Measurements from ENCODE around the gene XPO6. TPM values are rescaled to one million over a fixed set of nuclear protein-coding genes. Genes with fewer than 3 reads are reported as not detected.
A peak's percentile ranks its signal among the peaks of the same experiment; 100 is the strongest.

Gene XPO6
- total RNA-seq, 1 experiment from 2014 or later, result 127 TPM

- no peak for DNase-seq (ENCODE audit: low spot score)
Measured at GRCh38 chr16:28208131-28208530, 3.6 kb downstream of the XPO6 start.

- DNase-seq (ENCODE audit: low spot score), result no peak
Measured at GRCh38 chr16:28207399-28207798, 4.4 kb downstream of the XPO6 start.

GRCh38 chr16:28205974-28206373, 5.8 kb downstream of the XPO6 start:
- DNase-seq (ENCODE audit: low spot score), result no peak

- DNase-seq (ENCODE audit: low spot score), result no peak
Measured at GRCh38 chr16:28205117-28205899, 6.5 kb downstream of the XPO6 start.

- DNase-seq (ENCODE audit: low spot score), result no peak
Measured at GRCh38 chr16:28204622-28205021, 7.1 kb downstream of the XPO6 start.

GRCh38 chr16:28204204-28204603, 7.6 kb downstream of the XPO6 start:
- no peak for DNase-seq (ENCODE audit: low spot score)

GRCh38 chr16:28202147-28202746, 9.5 kb downstream of the XPO6 start:
- peak; percentile 35 for DNase-seq (ENCODE audit: low spot score)

- DNase-seq (ENCODE audit: low spot score), result no peak
Measured at GRCh38 chr16:28200661-28201060, 11.1 kb downstream of the XPO6 start.

- DNase-seq (ENCODE audit: low spot score), result peak; percentile 68
Measured at GRCh38 chr16:28196387-28196987, 15.3 kb downstream of the XPO6 start.

- no peak for DNase-seq (ENCODE audit: low spot score)
Measured at GRCh38 chr16:28195859-28196258, 15.9 kb downstream of the XPO6 start.

GRCh38 chr16:28193530-28194423, 18.0 kb downstream of the XPO6 start:
- peak; percentile 92 for DNase-seq (ENCODE audit: low spot score)

- no peak for DNase-seq (ENCODE audit: low spot score)
Measured at GRCh38 chr16:28192806-28193529, 18.8 kb downstream of the XPO6 start.

GRCh38 chr16:28191364-28191960, 20.3 kb downstream of the XPO6 start:
- no peak for DNase-seq (ENCODE audit: low spot score)

GRCh38 chr16:28189245-28189644, 22.5 kb downstream of the XPO6 start:
- peak; percentile 25 for DNase-seq (ENCODE audit: low spot score)

GRCh38 chr16:28188085-28188916, 23.5 kb downstream of the XPO6 start:
- DNase-seq (ENCODE audit: low spot score), result no peak

- DNase-seq (ENCODE audit: low spot score), result no peak
Measured at GRCh38 chr16:28187595-28188004, 24.2 kb downstream of the XPO6 start.

- peak; percentile 8 for DNase-seq (ENCODE audit: low spot score)
Measured at GRCh38 chr16:28186752-28187151, 25.0 kb downstream of the XPO6 start.

GRCh38 chr16:28185696-28186095, 26.1 kb downstream of the XPO6 start:
- DNase-seq (ENCODE audit: low spot score), result no peak

- no peak for DNase-seq (ENCODE audit: low spot score)
Measured at GRCh38 chr16:28184625-28185024, 27.1 kb downstream of the XPO6 start.

- no peak for DNase-seq (ENCODE audit: low spot score)
Measured at GRCh38 chr16:28183930-28184329, 27.8 kb downstream of the XPO6 start.

All from A172 (cell line).